WTC11 (cell line): ENCODE measurements around the gene AKT1S1.

ENCODE experiments used
- GABPB1 ChIP-seq: sonication (generic); formaldehyde crosslinking; IDR thresholded peaks from 2 replicates; pipeline ENCODE4 v1.8.1; 2023; ENCODE audit warnings: mild to moderate bottlenecking, missing genetic modification reagents
- MAX ChIP-seq: sonication (generic); formaldehyde crosslinking; IDR thresholded peaks from 2 replicates; pipeline ENCODE4 v1.8.0; 2022; ENCODE audit warnings: mild to moderate bottlenecking, missing genetic modification reagents
- MXD4 ChIP-seq: fragments of 250-450 bp; sonication (Bioruptor Pico); IDR thresholded peaks from 2 replicates; pipeline ENCODE4 v1.8.0; 2021; ENCODE audit warnings: mild to moderate bottlenecking, moderate library complexity, borderline replicate concordance
- NFYB ChIP-seq: sonication (generic); formaldehyde crosslinking; conservative IDR thresholded peaks from 2 replicates; pipeline ENCODE4 v1.8.0; 2022; ENCODE audit warnings: low read depth, missing genetic modification reagents
- NR1H2 ChIP-seq: sonication (generic); formaldehyde crosslinking; IDR thresholded peaks from 2 replicates; pipeline ENCODE4 v1.9.0; 2021; ENCODE audit warnings: mild to moderate bottlenecking, moderate library complexity, missing genetic modification reagents
- NR3C1 ChIP-seq: sonication (generic); formaldehyde crosslinking; conservative IDR thresholded peaks from 2 replicates; pipeline ENCODE4 v1.8.1; 2023; ENCODE audit warnings: low read depth, mild to moderate bottlenecking, missing genetic modification reagents
- PREB ChIP-seq: sonication (generic); formaldehyde crosslinking; IDR thresholded peaks from 2 replicates; pipeline ENCODE4 v1.8.1; 2022; ENCODE audit warnings: mild to moderate bottlenecking, missing genetic modification reagents, moderate library complexity, borderline replicate concordance
- PRRX2 ChIP-seq: fragments of 250-450 bp; sonication (Bioruptor Pico); IDR thresholded peaks from 2 replicates; pipeline ENCODE4 v1.8.0; 2021; ENCODE audit warnings: mild to moderate bottlenecking
- USF1 ChIP-seq: sonication (generic); formaldehyde crosslinking; IDR thresholded peaks from 2 replicates; pipeline ENCODE4 v1.8.0; 2022; ENCODE audit warnings: mild to moderate bottlenecking, missing genetic modification reagents
- ZNF121 ChIP-seq: sonication (generic); formaldehyde crosslinking; IDR thresholded peaks from 2 replicates; pipeline ENCODE4 v1.8.0; 2023; ENCODE audit warnings: missing genetic modification reagents
- ZNF138 ChIP-seq: sonication (generic); formaldehyde crosslinking; conservative IDR thresholded peaks from 2 replicates; pipeline ENCODE4 v1.8.1; 2022; ENCODE audit warnings: mild to moderate bottlenecking, moderate library complexity, missing genetic modification reagents
- TF ChIP-seq, protein P1 (sequence below): fragments of 200-600 bp; IDR thresholded peaks from 2 replicates; pipeline ENCODE4 v1.8.0; 2022; ENCODE audit warnings: antibody characterized with exemption
- TF ChIP-seq, protein P2 (sequence below): sonication (generic); formaldehyde crosslinking; conservative IDR thresholded peaks from 2 replicates; pipeline ENCODE4 v1.8.1; 2022; ENCODE audit warnings: mild to moderate bottlenecking, missing genetic modification reagents
- TF ChIP-seq, protein P3 (sequence below): sonication (generic); formaldehyde crosslinking; IDR thresholded peaks from 2 replicates; pipeline ENCODE4 v1.8.0; 2022; ENCODE audit warnings: mild to moderate bottlenecking, missing genetic modification reagents

- TF ChIP-seq, protein P1, sequence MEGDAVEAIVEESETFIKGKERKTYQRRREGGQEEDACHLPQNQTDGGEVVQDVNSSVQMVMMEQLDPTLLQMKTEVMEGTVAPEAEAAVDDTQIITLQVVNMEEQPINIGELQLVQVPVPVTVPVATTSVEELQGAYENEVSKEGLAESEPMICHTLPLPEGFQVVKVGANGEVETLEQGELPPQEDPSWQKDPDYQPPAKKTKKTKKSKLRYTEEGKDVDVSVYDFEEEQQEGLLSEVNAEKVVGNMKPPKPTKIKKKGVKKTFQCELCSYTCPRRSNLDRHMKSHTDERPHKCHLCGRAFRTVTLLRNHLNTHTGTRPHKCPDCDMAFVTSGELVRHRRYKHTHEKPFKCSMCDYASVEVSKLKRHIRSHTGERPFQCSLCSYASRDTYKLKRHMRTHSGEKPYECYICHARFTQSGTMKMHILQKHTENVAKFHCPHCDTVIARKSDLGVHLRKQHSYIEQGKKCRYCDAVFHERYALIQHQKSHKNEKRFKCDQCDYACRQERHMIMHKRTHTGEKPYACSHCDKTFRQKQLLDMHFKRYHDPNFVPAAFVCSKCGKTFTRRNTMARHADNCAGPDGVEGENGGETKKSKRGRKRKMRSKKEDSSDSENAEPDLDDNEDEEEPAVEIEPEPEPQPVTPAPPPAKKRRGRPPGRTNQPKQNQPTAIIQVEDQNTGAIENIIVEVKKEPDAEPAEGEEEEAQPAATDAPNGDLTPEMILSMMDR = no peak
- no peak for TF ChIP-seq ZNF121 (CRISPR knock-in tag)
- TF ChIP-seq, protein P2, sequence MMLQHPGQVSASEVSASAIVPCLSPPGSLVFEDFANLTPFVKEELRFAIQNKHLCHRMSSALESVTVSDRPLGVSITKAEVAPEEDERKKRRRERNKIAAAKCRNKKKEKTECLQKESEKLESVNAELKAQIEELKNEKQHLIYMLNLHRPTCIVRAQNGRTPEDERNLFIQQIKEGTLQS (CRISPR knock-in tag) = 0 out of 2 replicates have a peak, but pooled peaks have one; percentile 39
- no peak; the same call in 1 of the 2 replicates for TF ChIP-seq MAX (CRISPR knock-in tag)
- no peak for TF ChIP-seq NR3C1 (CRISPR knock-in tag)
- TF ChIP-seq PREB = no peak
- TF ChIP-seq, protein P3, sequence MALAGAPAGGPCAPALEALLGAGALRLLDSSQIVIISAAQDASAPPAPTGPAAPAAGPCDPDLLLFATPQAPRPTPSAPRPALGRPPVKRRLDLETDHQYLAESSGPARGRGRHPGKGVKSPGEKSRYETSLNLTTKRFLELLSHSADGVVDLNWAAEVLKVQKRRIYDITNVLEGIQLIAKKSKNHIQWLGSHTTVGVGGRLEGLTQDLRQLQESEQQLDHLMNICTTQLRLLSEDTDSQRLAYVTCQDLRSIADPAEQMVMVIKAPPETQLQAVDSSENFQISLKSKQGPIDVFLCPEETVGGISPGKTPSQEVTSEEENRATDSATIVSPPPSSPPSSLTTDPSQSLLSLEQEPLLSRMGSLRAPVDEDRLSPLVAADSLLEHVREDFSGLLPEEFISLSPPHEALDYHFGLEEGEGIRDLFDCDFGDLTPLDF (CRISPR knock-in tag) = no peak
- TF ChIP-seq ZNF138 (CRISPR knock-in tag) = no peak
- no peak for TF ChIP-seq NR1H2 (CRISPR knock-in tag)
- TF ChIP-seq USF1 (CRISPR knock-in tag) = peak; percentile 81
- TF ChIP-seq MXD4 (CRISPR knock-in tag) = no peak
- peak; percentile 28; the same call in 1 of the 2 replicates for TF ChIP-seq NFYB (CRISPR knock-in tag)
- TF ChIP-seq PRRX2 (CRISPR knock-in tag) = no peak
- TF ChIP-seq GABPB1 = peak; percentile 69
These were observed 634 bp downstream of the AKT1S1 start for GRCh38 chr19:49876422-49877019.
